GM12801 (cell line): Measurements from ENCODE around the gene PNLIP.

Experiments used
- CTCF ChIP-seq: IDR thresholded peaks from one replicate; pipeline ENCODE4 v1.5.1; 2011; ENCODE audit warnings: control low read depth; ENCODE audit not compliant: insufficient read length; ENCODE audit errors: extremely low read depth

Gene PNLIP

GRCh38 chr10:116545756-116546155, at the start of gene PNLIP:
Gene PNLIP (plus strand): TSS chr10:116545931. CDS start chr10:116546093, 162 bp downstream.
- no peak for TF ChIP-seq CTCF

GRCh38 chr10:116504786-116505185, 40.9 kb upstream of the PNLIP start:
- TF ChIP-seq CTCF: no peak

- TF ChIP-seq CTCF: no peak
Observed at GRCh38 chr10:116510565-116510964, 35.2 kb upstream of the PNLIP start.

- no peak for TF ChIP-seq CTCF
Observed at GRCh38 chr10:116511365-116511764, 34.4 kb upstream of the PNLIP start.

- no peak for TF ChIP-seq CTCF
Observed at GRCh38 chr10:116521424-116522290, 24.1 kb upstream of the PNLIP start.

GRCh38 chr10:116522803-116523381, 22.8 kb upstream of the PNLIP start:
- TF ChIP-seq CTCF: no peak

- no peak for TF ChIP-seq CTCF
Observed at GRCh38 chr10:116524736-116525135, 21.0 kb upstream of the PNLIP start.
